LoVo (cell line): Measurements from ENCODE around the gene PPP1R14D.
A peak's percentile ranks its signal among the peaks of the same experiment; 100 is the strongest.

Experiments
- DNase-seq: peaks from one replicate; pipeline ENCODE4 v3.0.0-alpha.2; 2016; ENCODE audit warnings: low spot score

PPP1R14D gene

DNA sequence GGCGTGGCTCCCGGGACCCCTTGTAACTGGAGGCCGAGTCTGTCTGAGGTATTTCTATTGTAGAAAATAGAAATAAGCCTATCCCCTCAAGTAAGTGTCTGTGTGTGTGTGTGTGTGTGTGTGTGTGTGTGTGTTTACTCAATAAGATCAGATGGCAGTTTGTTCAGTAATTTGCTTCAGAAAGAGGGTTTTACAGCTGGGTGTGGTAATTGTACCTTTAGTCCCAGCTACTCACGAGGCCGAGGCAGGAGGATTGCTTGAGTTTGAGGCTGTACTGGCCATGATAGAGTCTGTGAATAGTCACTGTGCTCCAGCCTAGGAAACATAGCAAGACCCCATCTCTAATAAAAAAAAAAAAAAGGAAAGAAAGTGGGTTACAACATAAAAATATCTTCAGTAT, 24.0 kb upstream of the PPP1R14D start:
- no peak for DNase-seq

DNA sequence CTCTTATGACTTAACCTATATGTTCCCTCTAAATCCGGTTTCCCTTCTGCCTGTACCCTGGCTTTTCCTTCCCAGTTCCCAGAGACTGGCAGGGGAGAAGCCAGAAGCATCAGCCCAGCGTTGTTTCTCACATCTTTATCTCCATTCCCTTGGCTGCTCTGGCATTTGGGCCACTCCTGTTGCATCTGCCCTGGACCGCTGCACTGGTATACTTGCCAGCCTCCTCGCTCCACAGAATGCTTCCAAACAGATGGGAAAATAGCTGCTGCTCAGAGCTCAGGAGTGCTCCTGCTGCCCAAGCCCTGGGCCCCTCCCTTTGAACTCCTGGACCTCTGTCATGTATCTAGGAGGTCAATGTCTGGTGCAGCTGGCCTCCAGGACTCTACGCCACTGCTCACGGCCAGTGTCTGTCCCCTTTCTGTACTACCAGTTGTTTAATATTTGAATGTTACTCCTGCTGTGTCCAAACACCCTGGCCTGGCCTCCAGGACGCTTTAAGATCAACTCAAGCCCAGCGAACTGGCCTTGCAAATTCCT, 22.1 kb upstream of the PPP1R14D start:
- no peak for DNase-seq

DNA sequence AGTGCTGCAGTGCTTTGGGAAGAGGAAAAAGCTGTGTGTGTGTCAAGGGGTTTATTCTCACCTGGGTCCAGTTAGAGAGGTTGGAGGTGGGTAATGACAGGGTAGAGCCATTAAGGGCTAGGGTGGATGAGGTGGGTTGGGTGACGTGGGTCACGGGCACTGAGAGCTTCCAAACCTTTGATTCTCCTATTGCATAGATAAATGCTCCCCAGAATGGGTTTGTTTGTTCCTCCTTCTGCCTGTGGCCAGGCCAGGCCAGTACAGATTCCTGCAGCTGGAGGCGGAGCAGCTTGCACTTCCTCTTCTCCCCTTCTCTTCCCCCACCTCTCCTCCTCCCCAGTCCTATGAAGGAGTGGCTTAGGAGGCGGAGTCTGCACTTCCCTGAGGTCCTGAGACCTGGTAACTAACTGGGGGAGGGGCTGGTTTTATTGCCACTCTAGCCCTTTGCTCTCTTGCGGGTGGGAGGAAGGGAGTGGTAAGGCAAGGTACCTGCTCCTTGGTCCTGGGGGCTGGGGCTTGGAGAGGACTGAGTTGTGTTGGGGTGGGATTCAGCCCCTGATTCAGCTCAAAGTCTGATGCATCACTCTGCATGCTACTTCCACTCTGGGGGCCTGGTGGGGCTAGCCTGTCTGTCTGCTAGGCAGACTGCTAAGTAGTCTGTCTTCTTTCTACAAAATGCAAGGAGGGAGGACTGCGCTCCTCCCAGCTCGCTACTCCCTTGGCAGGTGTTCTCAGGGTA, 18.9 kb upstream of the PPP1R14D start:
- DNase-seq, result peak; percentile 57

DNA sequence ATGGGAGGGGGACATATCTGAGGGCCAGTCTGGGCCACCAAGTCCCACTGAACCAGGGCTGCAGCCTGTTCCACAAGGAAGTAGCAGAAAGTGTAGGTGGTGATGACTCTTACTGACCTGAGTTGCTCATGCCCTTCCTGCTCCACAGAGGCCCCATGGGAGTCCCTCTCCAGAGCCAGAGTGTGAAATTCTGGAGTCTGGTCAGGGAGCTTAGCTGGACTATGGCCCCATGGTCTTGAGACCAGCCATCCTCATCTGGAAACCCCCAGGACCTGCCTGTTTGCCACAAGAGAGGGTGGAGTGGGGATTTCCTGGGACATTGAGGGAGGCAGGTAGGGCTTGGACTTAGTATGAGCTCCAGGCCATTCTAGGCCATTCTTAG, 18.3 kb upstream of the PPP1R14D start:
- no peak for DNase-seq

DNA sequence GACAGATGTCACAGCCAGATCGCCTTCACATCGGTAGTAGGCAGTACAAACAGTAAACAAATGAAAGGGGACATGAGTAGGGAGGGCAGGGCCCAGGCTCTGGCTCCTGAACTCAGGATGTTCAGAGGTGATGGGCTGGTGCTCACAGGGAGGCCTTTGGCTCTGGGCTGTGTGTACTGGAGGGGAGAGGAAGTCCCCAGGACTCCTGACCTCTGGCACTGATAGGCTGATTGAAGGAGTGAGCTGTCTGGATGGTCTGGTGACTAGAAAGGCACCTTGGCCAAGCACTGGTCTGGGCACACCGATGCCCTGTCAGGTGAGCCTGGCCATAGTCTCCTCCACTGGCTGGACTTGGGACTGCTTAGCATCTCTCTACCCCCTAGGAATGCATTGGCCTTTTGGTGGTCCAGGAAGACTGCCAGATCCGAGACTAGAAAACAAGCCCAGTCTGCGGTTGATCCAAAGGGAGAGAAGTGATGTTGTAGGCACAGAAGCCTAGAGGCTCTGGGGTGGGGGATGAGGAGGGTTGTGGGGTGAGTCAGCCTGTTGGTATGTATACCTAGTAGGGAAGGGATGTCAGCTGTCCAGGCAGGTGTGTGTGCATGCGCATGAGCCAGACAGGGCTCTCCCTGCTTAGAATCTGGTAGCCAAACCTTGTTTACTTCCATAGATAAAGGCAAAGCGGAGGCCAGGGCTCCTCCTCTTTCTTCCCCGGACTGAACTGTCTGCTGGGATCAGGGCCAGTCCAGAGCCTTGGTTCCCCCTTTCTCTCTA, 17.2 kb upstream of the PPP1R14D start:
- peak; percentile 94 for DNase-seq

DNA sequence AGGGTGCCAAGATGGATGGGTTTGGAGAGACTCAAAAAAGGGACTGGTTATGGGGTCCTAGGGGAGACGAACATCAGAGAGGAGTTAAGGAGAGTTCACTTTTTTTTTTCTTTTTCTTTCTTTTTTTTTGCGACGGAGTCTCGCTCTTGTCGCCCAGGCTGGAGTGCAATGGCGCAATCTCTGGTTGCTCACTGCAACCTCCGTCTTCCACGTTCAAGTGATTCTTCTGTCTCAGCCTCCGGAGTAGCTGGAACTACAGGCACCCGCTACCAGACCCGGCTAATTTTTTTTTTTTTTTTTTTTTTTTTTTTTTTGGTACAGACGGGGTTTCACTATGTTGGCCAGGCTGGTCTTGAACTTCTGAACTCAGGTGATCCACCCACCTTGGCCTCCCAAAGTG, 16.5 kb upstream of the PPP1R14D start:
- DNase-seq, result no peak

DNA sequence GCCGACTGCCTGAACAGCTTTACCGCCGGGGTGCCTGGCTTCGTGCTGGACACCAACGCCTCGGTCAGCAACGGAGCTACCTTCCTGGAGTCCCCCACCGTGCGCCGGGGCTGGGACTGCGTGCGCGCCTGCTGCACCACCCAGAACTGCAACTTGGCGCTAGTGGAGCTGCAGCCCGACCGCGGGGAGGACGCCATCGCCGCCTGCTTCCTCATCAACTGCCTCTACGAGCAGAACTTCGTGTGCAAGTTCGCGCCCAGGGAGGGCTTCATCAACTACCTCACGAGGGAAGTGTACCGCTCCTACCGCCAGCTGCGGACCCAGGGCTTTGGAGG, 16.2 kb upstream of the PPP1R14D start:
- DNase-seq, result no peak

DNA sequence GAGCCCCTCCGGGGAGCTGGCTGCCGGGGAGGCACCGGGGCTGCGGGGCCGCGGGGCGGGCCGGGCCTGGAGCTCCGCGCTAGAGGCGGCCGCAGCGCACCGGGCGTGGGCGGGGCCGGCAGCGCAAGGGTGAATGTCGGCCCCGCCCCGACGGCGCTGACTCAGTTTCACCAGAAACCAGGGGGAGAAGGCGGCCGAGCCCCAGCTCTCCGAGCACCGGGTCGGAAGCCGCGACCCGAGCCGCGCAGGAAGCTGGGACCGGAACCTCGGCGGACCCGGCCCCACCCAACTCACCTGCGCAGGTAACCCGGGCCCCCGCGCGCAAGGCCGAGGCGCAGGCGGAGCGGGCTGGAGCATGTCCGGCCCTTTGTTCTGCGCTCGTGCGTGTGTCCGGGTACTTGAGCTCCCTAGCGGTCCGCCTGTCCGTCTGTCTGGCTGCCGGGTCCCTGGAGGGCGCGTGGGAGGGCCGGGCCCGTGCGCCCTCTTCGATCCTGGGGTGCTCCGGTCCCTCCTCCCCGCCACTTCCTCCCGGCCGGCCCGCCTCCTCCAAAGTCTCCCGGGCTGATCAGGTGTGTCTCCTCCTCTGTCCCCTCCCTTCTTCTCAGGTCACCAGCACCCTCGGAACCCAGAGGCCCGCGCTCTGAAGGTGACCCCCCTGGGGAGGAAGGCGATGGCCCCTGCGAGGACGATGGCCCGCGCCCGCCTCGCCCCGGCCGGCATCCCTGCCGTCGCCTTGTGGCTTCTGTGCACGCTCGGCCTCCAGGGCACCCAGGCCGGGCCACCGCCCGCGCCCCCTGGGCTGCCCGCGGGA, 15.6 kb upstream of the PPP1R14D start, which contains the start of gene SPINT1:
SPINT1 (plus strand) TSS at position 164 of the 811 bp plus-strand sequence; CDS start at position 671, 507 bp downstream.
- DNase-seq, result peak; percentile 78

DNA sequence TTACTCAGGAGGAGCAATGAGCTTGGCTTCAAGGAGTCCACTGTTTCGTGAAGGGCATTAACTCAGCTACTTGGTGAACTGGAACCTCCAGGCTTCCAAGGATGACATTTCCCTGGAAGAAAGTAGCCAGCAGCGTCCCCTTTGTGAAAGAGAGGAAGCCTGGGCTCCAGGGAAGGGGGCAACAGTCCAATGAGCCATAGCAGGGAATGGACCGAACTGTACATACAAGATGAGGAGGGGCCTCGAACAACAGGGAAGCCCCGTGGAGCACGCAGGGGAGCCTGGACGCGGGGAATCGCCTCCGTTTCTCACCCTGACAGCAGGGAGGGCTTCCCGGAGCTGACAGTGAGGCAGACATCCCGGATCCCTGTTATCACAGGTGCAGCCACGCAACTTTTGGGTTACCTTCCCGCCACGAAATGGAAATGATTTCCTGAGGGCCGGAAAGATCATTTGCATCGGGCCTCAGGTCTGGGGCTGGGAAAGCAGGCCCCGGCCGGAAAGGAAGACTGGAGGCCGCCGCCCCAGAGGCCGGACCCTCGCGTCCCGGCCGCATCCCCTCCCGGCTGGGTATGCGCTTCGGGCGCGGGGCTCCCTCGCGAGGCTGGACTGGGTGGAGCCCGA, 14.9 kb upstream of the PPP1R14D start:
- no peak for DNase-seq

DNA sequence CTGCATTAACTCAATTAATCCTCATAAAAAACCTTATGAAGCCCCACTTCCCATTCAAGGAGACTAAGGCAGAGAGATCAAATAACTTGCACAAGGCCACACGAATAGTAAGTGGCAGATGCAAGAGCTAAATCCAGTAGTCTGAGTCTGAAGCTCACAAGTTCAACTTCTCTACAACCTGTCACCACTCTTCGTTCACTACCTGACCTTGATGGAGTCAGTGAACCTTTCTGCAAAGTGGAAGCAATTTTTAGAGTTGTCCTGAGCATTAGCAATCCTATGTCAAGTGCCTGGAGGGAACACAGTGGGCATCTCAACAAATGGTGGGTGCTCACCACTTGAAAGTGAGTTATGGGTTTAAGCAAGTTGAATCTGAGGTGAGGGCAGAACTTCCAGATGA, 13.2 kb upstream of the PPP1R14D start:
- no peak for DNase-seq

DNA sequence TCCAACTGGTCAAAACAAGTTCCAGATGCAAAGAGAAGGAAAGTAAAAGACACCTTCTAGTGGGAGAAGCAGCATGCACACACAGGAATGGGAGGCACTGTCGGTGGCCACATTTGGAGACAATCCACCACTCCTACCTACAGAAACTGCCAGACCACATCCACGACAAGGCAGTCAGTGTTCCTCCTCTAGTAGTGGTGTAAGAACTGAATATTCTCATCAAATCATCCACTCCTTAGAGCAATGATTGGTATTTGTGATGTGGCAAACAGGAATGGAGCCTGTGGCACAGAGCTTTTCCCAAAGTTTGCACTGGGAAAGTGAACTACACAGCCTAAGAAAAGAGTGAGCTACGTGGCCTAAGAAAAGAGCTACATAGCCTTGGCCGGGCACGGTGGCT, 10.2 kb upstream of the PPP1R14D start:
- no peak for DNase-seq

DNA sequence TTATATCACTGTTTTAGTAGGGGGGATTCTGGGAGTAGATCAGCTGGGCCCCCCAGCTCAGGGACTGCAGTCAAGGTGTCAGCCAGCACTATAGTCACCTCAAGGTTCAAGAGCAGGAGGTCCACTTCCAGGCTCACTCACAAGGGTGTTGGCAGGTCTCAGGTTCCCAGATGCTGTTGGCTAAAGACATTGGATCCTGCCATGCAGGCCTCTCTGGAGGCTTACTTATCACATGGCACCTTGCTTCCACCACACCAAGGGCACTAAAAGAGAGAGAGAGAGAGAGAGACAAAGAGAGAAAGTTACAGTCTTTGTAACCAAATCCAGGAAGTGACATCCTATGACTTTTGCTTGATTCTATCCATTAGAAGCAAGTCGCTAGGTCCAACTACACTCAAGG, 7.5 kb upstream of the PPP1R14D start:
- DNase-seq, result no peak

DNA sequence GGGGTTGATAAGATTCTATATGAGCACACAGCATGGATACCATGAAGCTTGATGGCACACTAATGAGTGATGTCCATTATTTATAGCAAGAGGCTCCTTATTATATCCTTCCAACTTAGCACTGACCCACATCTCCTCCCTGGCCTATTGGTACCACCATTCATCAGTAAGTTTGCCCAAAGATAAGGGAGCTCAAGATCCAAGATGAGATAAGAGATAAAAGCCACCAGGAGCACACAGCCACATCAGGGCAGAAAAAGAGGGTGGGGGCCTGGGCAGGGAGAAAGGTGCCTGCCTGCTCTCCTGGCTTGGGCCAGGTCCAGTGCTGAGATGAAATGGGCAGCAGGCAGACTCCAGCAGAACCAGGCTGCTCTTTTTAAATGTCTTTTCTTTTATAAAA, 4.4 kb upstream of the PPP1R14D start:
- no peak for DNase-seq

DNA sequence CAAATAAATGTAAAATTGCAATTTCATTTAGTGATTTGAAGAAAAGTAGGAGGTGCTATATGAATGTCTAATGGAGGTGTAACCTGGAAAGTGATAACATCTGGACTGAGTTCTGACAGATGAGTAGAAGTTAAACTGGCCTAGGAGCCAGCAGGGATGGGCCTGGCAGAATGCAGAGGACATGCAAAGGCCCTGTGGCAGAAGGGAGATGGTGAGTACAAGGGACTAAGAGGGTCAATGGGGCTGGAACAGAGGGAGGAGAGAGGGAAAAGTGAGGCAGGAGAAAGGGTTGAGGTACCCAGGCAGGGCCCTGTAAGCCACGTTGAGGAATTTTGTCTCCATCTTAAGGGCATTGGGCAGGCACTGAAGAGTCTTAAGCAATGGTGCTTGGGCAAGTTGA, 3.4 kb upstream of the PPP1R14D start:
- DNase-seq, result no peak

DNA sequence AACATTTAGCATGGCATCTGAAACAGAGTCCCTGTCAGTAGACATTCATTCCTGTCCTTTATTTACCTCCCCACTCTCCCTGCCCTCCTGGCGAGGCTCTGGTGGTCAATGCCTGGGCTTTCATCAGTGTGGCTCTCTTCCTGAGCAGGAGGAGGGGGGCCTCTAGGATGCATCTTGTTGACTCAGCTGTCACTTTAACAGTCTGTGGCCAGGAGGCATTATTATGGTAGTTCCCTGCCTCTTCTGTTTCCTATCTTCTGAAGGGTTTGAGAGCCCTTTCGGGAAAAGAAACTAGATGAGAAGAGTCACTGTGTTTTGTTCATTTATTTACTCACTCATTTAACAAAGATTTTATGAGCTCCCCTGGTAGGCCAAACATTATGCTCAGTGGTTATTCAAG, 2.4 kb upstream of the PPP1R14D start:
- no peak for DNase-seq

DNA sequence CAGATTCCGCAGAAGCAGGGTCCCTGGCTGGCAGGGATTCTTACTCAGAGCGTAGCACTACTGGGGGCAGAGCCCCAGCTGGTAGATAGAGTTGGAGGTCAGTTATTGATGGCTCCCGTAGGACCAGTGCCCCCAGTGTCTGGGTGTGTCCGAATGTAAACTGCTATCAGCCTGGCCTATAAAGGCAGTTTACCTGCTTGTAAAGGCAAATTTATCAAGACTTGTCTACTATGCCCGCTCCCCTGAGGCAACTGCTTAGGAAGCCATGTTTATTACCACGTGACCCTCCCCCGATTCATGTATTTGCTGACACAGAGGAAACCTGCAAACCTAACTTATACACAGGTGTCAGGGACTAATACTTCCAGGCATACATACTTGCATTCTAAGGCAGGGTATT, 607 bp upstream of the PPP1R14D start:
- no peak for DNase-seq

DNA sequence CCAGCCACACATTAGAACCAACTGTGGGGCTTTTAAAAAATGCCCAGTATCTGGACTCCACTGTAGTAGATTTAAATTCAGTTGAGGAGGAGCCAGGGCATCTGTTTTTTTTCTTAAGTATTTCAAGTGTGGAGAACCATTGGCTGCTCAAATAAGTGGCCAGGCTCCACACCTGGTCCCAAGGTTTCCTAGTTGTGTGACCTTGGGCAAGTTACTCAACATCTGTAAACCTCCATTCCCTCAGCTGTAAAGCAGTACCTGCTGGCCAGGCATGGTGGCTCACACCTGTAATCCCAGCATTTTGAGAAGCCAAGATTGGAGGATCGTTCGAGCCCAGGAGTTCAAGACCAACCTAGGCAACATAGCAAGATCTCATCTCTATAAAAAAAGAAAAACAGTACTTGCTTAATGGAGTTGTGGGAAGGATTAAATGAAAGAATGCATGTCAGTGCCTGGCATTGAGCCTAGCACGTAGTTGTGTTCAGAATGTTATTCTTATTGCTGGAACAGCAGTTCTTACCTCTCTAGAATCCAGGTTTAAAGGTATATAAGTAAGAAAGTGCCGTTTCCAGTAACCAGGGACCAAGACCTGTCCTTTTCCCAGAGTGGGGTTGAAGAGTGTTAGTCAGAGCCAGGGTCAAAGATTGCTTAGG, 2.0 kb downstream of the PPP1R14D start:
- DNase-seq, result no peak

DNA sequence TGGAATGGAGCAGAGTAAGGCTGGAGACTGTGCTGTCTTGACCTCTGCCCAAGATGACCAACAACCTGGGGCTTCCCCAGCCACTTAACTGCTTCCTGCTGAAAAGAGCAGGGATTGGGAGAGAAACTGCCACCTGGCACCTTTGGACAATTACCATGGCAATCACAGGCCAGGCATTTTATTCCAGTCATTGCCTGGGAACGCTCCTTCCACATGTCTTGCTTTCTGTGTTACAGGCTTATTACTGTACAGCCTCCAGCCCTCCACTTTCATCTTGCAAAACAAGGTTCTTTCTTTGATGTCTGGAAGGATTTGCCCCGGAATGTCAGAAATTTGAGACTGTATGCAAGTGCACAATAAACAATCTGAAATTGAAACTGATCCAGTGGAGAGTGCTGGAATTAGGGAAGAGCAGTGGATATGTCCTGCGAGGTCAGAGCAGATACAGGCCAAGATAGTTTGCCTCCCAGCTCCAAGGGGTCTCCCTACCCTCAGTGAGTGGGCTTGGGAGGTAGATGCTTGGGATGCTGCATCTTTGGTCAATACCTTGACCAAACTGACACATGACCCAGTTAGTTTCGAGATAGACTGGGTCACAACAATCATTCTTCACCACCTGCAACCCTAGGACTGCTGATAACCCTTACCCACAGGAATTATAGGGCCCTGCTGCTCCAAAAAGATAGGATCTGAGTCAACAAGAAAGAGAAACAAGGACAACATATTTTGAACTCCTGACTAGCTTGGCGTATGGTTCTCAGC, 2.7 kb downstream of the PPP1R14D start:
- DNase-seq, result peak; percentile 46

DNA sequence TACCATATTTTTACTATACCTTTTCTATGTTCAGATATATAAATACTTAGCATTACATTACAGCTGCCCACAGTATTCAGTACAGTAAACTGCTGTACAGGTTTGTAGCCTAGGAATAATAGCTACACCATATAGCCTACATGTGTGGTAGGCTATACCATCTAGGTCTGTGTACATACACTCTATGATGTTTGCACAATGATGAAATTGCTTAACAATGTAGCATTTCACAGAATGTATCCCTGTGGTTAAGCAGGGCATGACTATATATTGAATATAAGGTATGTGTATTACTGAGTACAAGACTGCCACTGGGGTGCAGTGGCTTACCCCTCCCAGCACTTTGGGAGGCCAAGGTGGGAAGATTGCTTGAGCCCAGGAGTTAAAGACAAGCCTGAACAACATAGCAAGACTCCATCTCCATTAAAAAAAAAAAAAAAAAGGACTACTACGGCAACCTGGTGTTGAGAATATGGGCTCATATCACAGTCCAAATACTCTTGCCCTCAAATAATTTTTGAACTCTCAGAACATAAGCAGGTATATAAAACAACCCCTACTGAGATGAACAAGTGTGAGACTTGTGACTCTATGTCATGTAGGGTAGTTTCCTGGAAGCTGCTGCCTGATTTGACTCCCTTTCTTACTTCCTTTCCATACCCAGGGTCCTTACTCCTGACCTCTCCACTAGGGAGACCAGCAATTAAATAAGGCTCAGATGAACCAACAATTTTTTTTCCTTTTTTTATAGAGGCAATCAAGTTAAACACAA, 4.8 kb downstream of the PPP1R14D start:
- no peak for DNase-seq

DNA sequence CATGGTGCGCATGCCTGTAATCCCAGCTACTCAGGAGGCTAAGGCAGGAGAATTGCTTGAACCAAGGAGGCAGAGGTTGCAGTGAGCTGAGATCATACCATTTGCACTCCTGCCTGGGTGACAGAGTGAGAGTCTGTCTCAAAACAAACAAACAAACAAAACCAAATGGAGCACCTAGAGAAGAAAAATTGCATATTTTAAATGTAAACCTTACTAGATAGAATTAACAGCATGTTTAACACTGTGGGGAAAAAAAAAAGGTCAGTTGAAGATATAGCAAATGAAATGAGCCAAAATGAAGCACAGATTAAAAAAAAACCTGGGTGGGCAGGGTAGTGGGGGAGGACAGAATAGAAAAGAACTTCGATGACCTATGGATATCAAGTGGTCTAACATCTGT, 7.3 kb downstream of the PPP1R14D start:
- DNase-seq, result no peak
